GM19463 (cell line): ENCODE measurements around the gene FSTL4.

Experiments used
- ATAC-seq: cut with Tn5 transposase; IDR thresholded peaks from one replicate; pipeline ENCODE4 v1.9.1; 2021; ENCODE audit warnings: mild to moderate bottlenecking, moderate library complexity; ENCODE audit not compliant: unreplicated experiment

The FSTL4 gene

DNA sequence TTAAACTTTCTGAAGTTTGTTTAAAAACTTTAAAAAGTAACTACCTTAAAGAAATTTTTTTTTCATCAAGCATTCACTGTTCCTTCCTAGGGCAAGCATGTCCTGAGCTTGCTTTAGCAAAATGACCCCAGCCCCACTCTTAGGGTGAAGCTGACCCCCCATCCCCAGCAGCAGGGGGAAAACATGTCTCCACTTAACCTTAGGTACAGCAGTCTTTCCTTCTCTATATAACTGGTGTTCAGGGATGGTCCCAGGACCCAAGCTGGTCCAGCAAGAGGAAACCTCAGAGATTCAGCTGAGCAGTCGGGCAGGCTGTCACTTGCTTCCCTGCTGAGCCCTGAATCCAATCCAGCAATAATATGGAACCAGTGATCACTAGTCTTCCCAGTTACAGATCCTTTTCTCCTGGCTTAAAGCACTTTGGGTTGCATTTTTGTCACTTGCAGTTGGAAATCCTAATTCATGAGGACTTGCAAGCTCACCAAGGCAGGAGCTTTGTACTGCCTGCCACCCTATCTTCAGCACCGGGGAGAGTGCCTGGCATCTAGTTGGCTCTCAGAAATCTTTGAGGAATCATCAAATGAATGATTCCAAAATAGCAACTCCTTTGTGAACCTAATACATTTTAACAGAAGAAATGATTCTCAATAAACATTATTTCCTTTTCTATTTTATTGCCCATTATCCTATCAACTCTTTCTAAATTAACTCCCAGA is 91.2 kb downstream of the FSTL4 start:
- ATAC-seq = no peak

DNA sequence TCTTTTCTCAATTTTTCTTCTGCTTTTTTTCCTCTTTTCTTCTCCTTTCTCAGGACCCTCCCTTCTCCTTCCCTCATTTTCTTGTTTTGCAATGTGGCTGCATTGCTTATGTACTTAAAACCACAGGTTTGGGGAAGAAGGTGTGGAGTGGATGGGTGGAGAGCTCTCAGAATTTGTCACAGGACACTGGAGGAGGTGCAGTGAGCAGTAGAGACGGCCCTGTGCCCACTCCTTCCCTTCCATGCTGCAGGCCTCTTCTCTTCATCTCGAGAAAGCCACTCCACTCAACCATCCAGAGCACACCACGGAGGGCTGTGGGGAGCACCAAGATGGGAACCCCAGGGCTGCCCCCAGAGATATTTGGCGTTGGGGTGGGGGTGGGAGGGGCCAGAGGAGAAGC is 92.3 kb downstream of the FSTL4 start:
- no peak for ATAC-seq

DNA sequence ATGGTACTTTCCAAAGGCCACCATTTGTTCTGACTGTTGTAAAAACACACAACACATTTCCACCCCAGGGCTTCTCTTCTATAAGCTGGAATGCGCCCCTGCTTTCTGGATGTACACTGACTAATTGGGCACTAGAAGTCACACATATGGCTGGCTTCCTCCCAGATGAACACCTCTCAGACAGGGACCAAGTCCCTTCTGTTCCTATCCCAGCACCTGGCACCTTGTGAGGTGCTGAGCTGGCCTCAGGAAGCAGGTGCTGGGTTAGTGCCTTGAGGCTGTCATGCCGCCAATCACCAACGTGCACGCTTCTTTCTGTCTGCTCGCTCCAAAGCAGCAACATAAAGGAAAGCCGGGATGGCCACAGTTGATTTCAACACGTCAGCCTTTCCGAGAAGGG is 93.2 kb downstream of the FSTL4 start:
- no peak for ATAC-seq

DNA sequence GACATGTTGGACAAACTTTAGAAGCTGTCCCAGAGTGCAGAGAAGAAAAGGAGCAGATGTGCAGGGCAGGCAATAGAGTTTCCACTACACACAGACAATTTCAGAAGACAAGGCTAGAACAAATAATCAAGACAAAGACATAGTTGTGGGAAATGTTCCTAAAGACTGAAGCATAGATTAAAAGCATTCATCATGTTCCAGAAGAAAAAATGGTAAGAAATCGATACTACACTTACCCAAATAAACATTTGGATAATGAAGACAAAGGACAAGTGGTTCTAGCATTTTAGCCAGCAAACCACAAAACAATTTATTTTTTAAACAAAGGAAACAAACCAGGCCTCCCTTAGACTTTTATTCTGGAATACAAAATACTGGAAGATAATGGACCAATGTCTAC is 97.9 kb downstream of the FSTL4 start:
- ATAC-seq = no peak

DNA sequence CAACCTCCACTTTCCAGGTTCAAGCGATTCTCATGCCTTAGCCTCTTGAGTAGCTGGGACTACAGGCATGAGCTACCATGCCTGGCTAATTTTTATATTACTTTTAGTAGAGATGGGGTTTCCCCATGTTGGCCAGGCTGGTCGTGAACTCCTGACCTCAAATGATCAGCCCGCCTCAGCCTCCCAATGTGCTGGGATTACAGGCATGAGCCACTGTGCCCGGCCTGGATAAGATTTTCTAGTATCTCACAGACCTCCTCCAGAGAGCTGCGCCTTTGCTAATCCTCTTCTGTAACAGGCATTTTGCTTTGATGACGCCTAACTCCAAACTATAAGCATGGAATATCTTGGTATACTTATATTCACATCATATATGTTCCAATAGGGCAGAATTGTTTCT is 99.4 kb downstream of the FSTL4 start:
- ATAC-seq = no peak

DNA sequence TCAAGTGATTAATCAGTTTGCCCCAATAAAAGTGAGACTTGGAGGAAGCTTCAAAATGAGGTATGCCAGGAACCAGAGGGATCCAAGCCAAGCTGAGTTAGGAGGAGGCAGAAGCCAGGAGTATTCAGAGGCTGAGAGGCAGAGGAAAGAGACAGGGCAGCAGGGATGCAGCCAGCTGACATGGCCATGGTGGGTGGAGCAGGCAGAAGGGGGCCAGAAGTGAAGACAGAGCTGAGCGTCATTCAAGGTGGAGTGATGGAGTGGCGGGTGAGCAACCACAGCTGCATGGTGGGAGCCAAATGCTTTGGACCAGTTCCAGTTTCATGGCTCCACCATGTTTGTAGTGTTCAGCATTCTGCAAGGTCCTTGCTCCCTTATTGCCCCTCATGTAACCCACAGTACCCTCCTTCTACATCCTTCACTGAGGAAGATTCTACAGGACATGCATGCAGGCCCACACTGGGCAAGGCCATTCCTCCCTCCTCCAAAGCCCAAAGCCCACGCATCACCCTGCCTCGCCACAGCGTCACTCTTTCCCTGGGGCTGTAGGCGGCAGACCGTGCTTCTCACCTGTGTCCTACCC is 100.6 kb downstream of the FSTL4 start:
- ATAC-seq = no peak

DNA sequence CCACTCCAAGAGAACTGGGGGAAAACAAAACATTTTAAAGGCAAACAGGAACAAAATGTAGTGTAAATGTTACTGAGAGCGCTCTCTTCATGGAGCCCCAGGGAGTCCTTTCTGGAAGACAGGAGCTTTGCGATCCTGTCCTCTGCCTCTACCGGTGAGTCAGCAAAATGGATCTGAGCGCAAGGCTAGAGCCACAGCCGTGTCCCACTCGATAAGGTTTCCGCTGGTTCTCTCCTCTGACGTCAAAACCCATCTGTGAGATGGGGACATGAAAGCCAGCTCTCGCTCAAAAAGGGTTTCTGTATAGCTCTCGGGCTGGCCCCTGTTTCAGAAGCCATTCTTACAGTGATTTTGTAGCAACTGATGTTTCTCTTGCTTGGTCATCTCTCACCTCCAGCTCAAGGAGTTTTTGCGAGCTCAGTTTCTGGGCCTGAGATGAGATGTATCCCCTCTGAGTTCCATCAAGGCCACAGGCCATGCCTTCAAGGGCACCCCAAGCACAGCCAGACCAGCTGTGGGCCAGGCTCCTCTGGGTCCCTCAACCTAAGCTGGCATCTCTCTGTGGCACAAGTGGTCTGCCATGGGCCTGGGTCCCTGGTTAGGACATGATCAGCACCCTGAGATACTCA is 101.6 kb downstream of the FSTL4 start:
- no peak for ATAC-seq

DNA sequence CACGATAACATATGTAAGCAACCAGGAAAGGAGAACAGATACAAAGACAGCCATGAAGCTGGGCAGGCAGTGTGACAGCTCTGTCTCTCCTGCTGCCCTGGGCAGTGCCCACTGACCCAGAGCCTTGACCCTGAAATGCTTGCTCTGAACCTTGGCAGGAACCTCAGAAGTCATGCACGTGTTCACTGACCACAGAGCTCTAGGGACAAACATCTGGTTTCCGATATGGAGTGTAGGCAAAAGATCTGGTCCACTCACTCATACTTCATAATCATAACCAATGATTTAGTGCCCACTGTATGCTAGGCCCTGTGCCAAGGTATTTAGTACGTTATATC is 102.6 kb downstream of the FSTL4 start:
- no peak for ATAC-seq

DNA sequence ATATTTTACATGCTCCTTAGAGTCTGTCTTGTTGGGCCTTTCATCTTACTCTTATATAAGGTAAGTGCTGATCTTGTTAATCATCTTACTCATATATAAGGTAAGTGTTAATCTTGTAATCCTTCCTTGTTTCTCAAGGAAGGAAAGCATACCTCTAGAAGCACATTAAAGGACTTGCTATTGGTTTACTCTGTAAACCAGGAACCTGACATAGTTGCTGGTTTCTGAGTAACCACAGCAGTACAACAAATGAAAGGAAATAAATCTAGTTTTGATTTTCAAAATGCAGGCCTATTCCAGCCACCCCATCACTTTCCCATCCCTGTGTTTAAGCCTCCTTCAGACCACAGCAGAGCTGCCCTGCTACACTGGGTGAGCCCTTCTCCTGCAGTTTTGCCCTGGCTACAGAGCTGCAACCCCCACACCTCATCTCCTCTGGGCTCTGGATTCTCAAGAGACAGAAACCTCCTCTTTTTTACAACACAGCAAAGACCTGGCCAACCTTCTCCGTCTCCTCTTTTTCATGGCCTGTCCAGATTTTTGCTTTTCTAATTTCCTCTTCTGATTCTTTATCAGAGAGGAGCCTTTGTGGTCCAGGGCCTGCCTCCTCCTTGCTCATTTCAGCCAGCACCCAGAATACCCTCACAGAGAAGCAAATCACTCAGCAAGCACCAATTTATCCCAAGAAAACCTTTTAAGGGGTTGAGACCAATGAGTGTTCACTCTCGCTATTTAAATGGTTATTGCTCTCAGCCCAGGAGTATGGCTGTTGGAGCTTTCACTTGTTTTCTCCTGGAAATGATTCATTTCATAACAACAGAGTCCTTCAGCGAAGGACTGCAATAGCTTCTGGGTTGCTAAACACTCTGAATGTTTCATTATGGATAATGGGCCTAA is 103.2 kb downstream of the FSTL4 start:
- ATAC-seq = no peak

DNA sequence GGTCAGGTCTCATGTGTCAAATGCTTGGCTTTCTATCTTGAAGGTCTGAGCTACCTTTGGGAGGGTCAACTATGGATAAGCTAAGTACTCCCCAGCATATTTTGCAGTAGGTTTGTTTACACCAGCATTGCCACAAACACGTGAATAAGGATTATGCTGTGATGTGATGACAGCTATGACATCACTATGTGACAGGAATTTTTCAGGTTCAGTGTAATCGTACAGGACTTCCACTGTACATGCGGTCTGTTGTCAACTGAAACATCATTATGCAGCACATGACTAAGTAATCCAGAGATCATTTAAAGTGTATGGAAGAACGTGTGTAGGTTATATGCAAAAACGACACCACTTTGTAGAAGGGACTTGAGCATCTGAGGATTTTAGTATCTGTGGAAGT is 104.0 kb downstream of the FSTL4 start:
- no peak for ATAC-seq

DNA sequence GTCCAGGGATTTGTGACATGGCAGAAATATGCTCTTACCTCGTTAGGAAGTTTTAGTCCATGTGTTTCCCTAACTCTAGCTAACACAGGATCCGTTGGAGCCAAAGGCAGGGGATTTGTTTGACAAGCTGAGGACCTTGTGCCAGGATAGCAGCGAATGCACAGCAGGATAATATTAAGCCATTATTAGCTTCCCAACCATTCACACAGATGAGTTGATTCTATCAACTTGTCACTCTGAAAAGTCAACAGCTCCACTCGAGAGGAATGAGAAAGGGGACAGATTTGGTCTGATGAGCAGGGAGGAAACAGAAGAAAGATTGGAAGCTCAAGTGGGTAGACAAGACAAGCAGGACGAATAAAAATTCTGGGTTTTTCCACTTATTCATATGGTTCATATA is 106.2 kb downstream of the FSTL4 start:
- no peak for ATAC-seq

DNA sequence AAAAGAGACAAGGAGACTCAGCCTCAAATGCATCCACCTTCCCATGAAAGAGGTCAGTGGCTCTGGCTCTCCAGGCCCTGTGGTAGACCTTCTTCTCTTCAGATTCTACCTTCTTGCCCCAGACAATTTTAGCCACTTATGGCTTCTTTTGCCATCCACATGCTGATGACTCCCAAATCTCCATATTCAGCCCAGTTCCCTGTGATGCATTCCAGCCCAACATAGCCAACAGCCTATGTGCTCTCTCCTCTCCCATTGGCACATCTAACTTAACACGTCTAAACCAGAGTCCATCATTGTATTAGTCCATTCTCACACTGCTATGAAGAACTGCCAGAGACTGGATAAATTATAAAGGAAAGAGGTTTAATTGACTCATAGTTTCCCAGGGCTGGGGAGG is 108.8 kb downstream of the FSTL4 start:
- no peak for ATAC-seq

DNA sequence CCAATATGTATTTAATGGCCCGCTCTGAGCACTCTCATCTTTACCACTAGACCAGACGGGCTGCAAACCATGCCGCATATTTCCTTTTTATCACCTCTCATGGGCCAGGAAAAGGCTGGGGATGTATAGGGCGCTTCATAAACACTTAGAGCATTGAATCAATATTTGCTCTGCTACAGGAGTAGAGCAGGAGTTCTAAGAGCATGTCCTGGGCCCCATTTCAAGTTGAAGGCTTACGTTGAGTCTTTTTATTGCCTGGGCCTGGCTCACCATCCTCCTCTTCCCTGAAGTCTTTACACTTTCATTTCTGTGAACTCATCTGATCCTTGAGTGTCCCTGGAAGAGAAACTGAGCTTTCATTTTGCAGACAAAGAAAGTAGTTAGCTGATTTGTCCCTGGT is 112.4 kb downstream of the FSTL4 start:
- no peak for ATAC-seq

DNA sequence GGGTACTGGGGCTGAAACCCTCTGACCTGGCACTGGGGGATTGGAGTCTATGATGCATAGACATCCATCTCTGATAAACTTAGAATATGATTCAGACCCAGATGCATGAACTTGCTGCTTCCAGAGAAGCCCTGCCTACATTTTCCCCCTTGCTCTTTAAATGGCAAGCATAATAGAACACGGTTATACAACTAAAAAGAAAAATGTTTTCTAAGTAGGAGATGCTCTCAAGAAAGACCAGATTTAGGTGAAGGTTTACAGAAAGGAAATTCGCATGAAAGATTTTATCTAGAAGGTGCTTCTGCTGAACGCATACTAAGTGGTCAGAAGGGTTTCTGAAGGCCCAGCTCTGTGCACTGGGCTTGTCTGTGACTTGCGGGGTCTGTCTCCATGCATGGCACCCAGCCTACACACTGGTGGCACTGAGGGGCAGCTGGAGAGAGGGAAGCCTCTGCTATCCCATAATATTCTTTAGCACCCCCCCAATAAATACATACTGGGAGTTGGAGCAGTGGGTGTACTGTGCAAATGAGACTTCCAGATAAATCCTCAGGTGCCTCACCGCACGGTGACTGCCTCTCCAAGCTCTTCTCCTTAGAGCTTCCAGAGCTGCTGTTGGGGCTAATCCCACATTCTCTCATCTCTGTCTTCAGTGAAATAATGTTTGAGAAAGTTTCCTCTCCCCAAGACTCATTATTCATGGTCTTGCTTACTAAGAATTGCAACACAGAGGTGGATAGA is 114.6 kb downstream of the FSTL4 start:
- no peak for ATAC-seq

DNA sequence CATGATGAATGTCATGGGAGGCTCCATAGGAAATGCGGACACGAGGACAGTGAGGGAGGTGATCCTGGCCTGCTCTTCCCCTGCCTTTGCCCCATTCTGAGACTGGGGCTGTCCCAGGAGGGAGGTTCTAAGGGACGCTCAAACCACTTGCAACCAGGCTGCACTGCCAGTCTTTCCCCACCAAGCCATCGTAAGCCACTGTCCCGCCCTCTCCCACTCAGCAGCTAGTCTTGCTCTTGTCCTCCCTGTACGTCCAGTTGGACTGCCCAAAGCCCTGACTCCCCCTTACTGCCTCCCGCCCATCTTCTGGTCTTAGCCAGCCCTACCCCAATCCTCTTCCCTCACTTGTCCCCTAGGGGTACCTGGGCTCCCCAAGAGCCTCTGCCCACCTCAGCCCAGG is 115.7 kb downstream of the FSTL4 start:
- ATAC-seq = no peak

DNA sequence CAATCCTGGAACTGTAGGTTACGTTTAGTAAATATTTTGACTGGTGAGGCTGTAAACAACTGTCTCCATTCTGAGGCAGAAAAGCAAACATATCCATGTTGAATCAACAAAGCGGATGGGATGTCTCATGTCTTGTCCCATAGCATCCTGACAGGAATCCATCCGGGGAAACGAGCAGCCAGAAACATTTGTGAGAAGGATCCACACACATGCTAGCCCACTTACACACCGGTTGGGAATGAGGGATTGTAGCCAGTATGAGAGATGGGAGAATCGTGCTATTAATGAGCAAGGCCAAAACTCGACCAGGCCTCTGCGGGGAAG is 117.5 kb downstream of the FSTL4 start:
- ATAC-seq = no peak

DNA sequence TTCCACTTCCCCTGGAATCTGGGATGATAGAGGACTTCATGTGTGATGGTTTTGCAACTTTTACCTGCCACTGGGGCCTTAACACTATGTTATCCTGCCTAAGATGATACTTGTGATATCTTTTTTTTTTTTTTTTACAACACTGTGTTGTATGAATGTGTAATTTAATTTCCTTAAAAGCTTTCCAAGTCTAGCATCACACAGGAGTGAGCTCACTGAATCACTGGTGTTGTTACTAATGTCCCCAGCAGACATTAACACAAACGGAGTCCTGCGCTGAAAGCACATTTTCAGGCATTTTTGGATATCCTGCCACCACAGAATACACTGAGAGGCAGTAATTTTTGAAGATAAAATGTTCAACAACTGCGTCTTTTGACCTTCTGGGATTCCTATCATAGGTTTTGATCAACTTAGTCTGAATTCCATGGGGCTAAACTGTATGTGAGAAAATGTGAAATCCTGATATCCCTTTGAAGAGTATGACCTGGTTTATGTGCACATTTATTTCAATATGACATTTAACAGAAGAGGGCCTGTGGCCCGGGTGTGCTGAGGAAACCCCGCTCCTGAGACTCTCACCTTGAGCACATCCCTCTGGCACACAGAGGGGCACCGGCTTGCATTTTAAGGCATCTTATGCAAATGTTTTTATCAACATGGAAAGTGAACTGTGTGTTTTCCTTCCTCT is 118.0 kb downstream of the FSTL4 start:
- no peak for ATAC-seq

DNA sequence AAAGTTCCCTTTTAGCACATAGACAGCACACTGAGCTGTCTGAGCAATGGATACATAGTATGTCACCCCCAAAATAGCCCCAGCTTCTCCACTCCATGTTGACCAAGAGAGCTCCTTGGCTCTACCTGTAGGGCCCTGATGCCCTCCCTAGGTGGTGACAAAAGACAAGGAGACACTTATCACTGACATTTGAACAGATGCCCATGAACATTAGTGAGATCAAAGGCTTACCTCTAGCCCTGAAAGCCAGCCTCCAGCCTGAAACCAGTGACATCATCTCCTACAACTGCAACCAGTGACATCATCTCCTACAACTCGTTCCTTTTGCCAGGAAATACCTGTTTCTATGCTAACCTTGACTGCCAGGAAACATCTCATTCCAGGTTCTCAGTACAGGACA is 122.7 kb downstream of the FSTL4 start:
- ATAC-seq = no peak

DNA sequence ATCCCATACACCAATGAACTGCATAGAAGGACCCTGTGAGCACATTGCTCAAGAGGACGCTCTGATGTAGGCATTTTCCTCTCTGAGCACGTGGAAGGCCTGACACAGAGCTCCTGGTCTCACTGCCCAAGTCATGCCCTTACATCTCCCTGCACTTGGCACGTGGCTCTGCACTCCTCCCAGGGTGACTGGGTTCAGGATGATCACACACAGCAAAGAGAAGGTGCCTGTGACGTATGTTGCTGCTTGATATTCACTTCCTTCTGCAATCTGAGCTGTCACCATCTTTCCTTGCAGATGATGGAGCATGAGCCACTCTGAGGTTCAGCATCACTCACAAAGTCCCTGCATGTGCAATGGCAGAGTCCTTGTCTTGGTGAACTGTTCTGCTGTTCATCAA is 125.2 kb downstream of the FSTL4 start:
- no peak for ATAC-seq

DNA sequence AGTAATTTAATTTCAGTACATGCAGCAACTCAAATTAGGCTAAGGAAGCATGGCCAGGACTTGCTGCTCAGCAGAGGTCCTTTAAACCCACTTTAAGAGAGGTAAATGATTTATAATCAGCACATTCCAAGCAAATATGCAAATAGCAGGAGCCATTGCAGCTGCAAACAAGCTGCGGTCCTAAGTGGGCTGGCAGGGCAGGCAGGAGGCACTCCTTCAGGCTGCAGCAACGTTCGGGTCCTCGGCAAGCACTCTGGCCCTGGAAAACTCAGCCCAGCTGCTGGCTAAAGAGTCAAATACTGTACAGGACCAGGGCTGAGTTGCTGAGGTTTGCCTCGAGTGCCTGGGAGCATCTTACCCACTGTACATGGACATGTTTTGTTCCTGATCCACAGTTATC is 126.9 kb downstream of the FSTL4 start:
- no peak for ATAC-seq
